Stimulated activated CD4-positive, alpha-beta T cell treated with anti-CD3 and anti-CD28 coated beads, Interleukin-4, amount 100 ng/mL, for 24 hours (primary cell): Measurements from ENCODE around the gene IQCM.
"Not testable (repeated sequence)": the region's sequence is repeated elsewhere in the genome, so short reads cannot be mapped to it uniquely, and the experiment has no call there.

ENCODE experiments used
- DNase-seq: peaks from one replicate; pipeline ENCODE4 v3.0.0-alpha.2; 2020

Gene IQCM

GRCh38 chr4:149409555-149409962, 406.1 kb downstream of the IQCM start:
- DNase-seq: no peak

GRCh38 chr4:149409146-149409545, 406.5 kb downstream of the IQCM start:
- DNase-seq: no peak

GRCh38 chr4:149404143-149404542, 411.5 kb downstream of the IQCM start:
- no peak for DNase-seq

- DNase-seq: no peak
These were observed 412.6 kb downstream of the IQCM start for GRCh38 chr4:149403081-149403480.

GRCh38 chr4:149398993-149399392, 416.6 kb downstream of the IQCM start:
- DNase-seq: no peak

GRCh38 chr4:149370785-149371420, 444.7 kb downstream of the IQCM start:
- DNase-seq: no peak

GRCh38 chr4:149370002-149370401, 445.6 kb downstream of the IQCM start:
- no peak for DNase-seq

GRCh38 chr4:149353241-149353640, 462.4 kb downstream of the IQCM start:
- DNase-seq: no peak

- no peak for DNase-seq
These were observed 466.1 kb downstream of the IQCM start for GRCh38 chr4:149349541-149349940.

- no peak for DNase-seq
These were observed 468.5 kb downstream of the IQCM start for GRCh38 chr4:149347139-149347538.

- no peak for DNase-seq
These were observed 470.2 kb downstream of the IQCM start for GRCh38 chr4:149345424-149345823.

GRCh38 chr4:149344436-149344835, 471.2 kb downstream of the IQCM start:
- DNase-seq: no peak

- no peak for DNase-seq
These were observed 472.0 kb downstream of the IQCM start for GRCh38 chr4:149343614-149344013.

- DNase-seq: not testable (repeated sequence)
These were observed 474.5 kb downstream of the IQCM start for GRCh38 chr4:149341117-149341516.

- no peak for DNase-seq
These were observed 487.5 kb downstream of the IQCM start for GRCh38 chr4:149328161-149328560.

GRCh38 chr4:149322203-149322602, 493.4 kb downstream of the IQCM start:
- no peak for DNase-seq

- DNase-seq: no peak
These were observed 494.2 kb downstream of the IQCM start for GRCh38 chr4:149321438-149321837.

- DNase-seq: no peak
These were observed 504.6 kb downstream of the IQCM start for GRCh38 chr4:149311076-149311475.

GRCh38 chr4:149306537-149306936, 509.1 kb downstream of the IQCM start:
- no peak for DNase-seq
